Suprapubic skin (tissue), 3 donors: ENCODE data around the gene FGD3.

ENCODE experiments used
- CTCF ChIP-seq, 2 donors: fragments of 200-600 bp in 1 of 2; fragments of 450-650 bp in 1 of 2; sonication (generic) in 1 of 2; IDR thresholded peaks; one replicate each; pipeline ENCODE4 v1.5.1; 2016 to 2019; ENCODE audit warnings: antibody characterized with exemption in 2 of 2, mild to moderate bottlenecking in 1 of 2, moderate library complexity in 1 of 2
- POLR2A ChIP-seq, 2 donors: fragments of 450-650 bp; IDR thresholded peaks; one replicate each; pipeline ENCODE4 v1.6.1; 2017; ENCODE audit warnings: antibody characterized with exemption in 2 of 2, mild to moderate bottlenecking in 2 of 2, moderate library complexity in 2 of 2

- no peak for TF ChIP-seq CTCF (IDR thresholded peaks at IDR 0.05)
- TF ChIP-seq POLR2A (IDR thresholded peaks at IDR 0.05), result no peak
Measured at GRCh38 chr9:92992549-92992948, 45.2 kb downstream of the FGD3 start.
